GM23338 (cell line): ENCODE data around the gene ARHGAP32. TPM values are rescaled to one million over a fixed set of nuclear protein-coding genes. Genes with fewer than 3 reads are reported as not detected.

Experiments used
- EZH2 ChIP-seq: fragments of 200-600 bp; sonication (generic); IDR thresholded peaks from one replicate; pipeline ENCODE4 v1.8.0; 2017; ENCODE audit warnings: antibody characterized with exemption, mild to moderate bottlenecking, low read depth; ENCODE audit not compliant: unreplicated experiment
- JUNB ChIP-seq: IDR thresholded peaks from one replicate; pipeline ENCODE4 v1.6.1; 2016; ENCODE audit warnings: antibody characterized with exemption; ENCODE audit not compliant: unreplicated experiment
- STAT1 ChIP-seq: IDR thresholded peaks from one replicate; pipeline ENCODE4 v1.6.1; 2016; ENCODE audit warnings: antibody characterized with exemption; ENCODE audit not compliant: unreplicated experiment
- ZNF462 ChIP-seq: fragments of 250-450 bp; sonication (Bioruptor Pico); IDR thresholded peaks from 2 replicates; pipeline ENCODE4 v1.5.0; 2020; ENCODE audit warnings: mild to moderate bottlenecking, moderate library complexity
- polyA plus RNA-seq: library from polyadenylated mRNA; unstranded; fragments of >200 nt; fragmentation: Nextera tagmentation; extraction: Ambion mirVana; gene quantifications from 2 replicates; pipeline ENCODE4 v1.2.1, GENCODE V29; 2016
- total RNA-seq: library from RNA; depleted of rRNA; stranded (reverse); fragments of >200 nt; shearing (Covaris generic); gene quantifications from 2 replicates; pipeline ENCODE4 v1.2.3, GENCODE V29; 2014
- TF ChIP-seq, protein P1 (sequence below): IDR thresholded peaks from one replicate; pipeline ENCODE4 v1.6.1; 2018; ENCODE audit warnings: antibody characterized with exemption; ENCODE audit not compliant: unreplicated experiment

The ARHGAP32 gene
- total and polyA plus RNA-seq, 2 experiments from 2014 or later: 3.9 to 17.2 TPM

DNA sequence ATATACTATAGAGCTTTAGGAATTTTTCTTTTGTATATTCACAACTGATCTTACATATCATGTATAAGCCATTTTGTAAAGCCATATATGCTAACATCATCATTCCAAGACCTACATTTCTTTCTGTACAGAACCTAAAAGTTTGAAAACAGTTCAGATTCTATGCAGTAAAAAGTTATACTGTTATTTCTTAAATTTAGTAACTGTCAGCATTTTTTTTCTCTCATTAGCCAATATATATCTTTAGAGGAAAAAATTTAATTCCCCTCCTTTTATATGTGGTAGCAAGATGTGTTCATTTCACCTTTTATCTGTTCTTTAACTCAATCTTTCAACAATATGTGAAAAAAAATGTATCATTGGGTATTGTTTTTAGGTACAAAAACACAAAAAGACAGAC, 129.0 kb downstream of the ARHGAP32 start (continued):
- no peak for TF ChIP-seq ZNF462 (CRISPR knock-in tag)
- no peak for TF ChIP-seq EZH2
- no peak for TF ChIP-seq STAT1
- no peak for TF ChIP-seq JUNB
- TF ChIP-seq, protein P1, sequence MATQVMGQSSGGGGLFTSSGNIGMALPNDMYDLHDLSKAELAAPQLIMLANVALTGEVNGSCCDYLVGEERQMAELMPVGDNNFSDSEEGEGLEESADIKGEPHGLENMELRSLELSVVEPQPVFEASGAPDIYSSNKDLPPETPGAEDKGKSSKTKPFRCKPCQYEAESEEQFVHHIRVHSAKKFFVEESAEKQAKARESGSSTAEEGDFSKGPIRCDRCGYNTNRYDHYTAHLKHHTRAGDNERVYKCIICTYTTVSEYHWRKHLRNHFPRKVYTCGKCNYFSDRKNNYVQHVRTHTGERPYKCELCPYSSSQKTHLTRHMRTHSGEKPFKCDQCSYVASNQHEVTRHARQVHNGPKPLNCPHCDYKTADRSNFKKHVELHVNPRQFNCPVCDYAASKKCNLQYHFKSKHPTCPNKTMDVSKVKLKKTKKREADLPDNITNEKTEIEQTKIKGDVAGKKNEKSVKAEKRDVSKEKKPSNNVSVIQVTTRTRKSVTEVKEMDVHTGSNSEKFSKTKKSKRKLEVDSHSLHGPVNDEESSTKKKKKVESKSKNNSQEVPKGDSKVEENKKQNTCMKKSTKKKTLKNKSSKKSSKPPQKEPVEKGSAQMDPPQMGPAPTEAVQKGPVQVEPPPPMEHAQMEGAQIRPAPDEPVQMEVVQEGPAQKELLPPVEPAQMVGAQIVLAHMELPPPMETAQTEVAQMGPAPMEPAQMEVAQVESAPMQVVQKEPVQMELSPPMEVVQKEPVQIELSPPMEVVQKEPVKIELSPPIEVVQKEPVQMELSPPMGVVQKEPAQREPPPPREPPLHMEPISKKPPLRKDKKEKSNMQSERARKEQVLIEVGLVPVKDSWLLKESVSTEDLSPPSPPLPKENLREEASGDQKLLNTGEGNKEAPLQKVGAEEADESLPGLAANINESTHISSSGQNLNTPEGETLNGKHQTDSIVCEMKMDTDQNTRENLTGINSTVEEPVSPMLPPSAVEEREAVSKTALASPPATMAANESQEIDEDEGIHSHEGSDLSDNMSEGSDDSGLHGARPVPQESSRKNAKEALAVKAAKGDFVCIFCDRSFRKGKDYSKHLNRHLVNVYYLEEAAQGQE: no peak
